ENCODE data around the gene RAVER1. TPM values are rescaled to one million over a fixed set of nuclear protein-coding genes. Genes with fewer than 3 reads are reported as not detected.

Gene RAVER1
- total RNA-seq, 1 donor from 2014 or later: 24.8 TPM

- H3K4me1 Mint-ChIP-seq (ENCODE audit: low read depth, unreplicated experiment): peaks cover 5% of the 10 kb centered on the region
- H3K9me3 Mint-ChIP-seq (ENCODE audit: unreplicated experiment): peaks cover 9% of the 10 kb centered on the region
- H3K27ac Mint-ChIP-seq (ENCODE audit: unreplicated experiment): peak overlapping the region; percentile 5
- H3K36me3 Mint-ChIP-seq (ENCODE audit: unreplicated experiment): no peaks in the 10 kb centered on the region
- H3K4me3 Mint-ChIP-seq (ENCODE audit: unreplicated experiment): peak overlapping the region; percentile 72
- H3K27me3 Mint-ChIP-seq (ENCODE audit: unreplicated experiment): peaks cover 24% of the 10 kb centered on the region
- DNase-seq: peak; percentile 75
- TF ChIP-seq, protein P1, sequence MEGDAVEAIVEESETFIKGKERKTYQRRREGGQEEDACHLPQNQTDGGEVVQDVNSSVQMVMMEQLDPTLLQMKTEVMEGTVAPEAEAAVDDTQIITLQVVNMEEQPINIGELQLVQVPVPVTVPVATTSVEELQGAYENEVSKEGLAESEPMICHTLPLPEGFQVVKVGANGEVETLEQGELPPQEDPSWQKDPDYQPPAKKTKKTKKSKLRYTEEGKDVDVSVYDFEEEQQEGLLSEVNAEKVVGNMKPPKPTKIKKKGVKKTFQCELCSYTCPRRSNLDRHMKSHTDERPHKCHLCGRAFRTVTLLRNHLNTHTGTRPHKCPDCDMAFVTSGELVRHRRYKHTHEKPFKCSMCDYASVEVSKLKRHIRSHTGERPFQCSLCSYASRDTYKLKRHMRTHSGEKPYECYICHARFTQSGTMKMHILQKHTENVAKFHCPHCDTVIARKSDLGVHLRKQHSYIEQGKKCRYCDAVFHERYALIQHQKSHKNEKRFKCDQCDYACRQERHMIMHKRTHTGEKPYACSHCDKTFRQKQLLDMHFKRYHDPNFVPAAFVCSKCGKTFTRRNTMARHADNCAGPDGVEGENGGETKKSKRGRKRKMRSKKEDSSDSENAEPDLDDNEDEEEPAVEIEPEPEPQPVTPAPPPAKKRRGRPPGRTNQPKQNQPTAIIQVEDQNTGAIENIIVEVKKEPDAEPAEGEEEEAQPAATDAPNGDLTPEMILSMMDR (IDR thresholded peaks at IDR 0.05; ENCODE audit: partially characterized antibody, unreplicated experiment): no peak
Observed at GRCh38 chr19:10295847-10296591, 37.3 kb downstream of the RAVER1 start.

DNA sequence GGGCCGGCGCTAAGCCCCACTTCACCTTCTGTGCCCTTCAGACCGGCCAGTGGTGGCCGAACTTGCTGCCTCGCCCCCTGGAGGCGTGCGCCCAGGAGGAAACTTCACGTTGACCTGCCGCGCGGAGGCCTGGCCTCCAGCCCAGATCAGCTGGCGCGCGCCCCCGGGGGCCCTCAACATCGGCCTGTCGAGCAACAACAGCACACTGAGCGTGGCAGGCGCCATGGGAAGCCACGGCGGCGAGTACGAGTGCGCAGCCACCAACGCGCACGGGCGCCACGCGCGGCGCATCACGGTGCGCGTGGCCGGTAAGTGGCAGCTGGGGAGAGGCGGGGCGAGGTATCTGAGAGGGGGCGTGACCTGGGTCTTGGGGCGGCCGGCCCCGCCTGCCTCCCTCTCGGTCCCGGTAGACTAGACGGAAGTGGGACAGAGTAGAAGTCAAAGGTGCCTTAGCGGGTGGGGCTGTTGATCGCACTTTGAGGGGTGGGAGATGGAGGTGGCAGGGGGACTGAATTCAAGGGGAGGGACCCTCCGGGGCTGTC, 38.0 kb downstream of the RAVER1 start:
- Mint-ChIP-seq H3K4me3 (ENCODE audit: unreplicated experiment) (peak overlapping the region; percentile 72), H3K4me1 (ENCODE audit: low read depth, unreplicated experiment) (peaks cover 6% of the 10 kb centered on the region), H3K27me3 (ENCODE audit: unreplicated experiment) (peaks cover 26% of the 10 kb centered on the region), H3K9me3 (ENCODE audit: unreplicated experiment) (peaks cover 9% of the 10 kb centered on the region), H3K27ac (ENCODE audit: unreplicated experiment) (peak overlapping the region; percentile 5), H3K36me3 (ENCODE audit: unreplicated experiment) (no peaks in the 10 kb centered on the region)
- TF ChIP-seq, protein P1 (IDR thresholded peaks at IDR 0.05; ENCODE audit: partially characterized antibody, unreplicated experiment): no peak
- peak; percentile 39 for DNase-seq

GRCh38 chr19:10294368-10294697, 39.0 kb downstream of the RAVER1 start:
- Mint-ChIP-seq H3K9me3 (ENCODE audit: unreplicated experiment) (peaks cover 9% of the 10 kb centered on the region), H3K4me3 (ENCODE audit: unreplicated experiment) (no peak overlapping the region), H3K27me3 (ENCODE audit: unreplicated experiment) (peaks cover 29% of the 10 kb centered on the region), H3K4me1 (ENCODE audit: low read depth, unreplicated experiment) (peaks cover 5% of the 10 kb centered on the region), H3K27ac (ENCODE audit: unreplicated experiment) (no peak overlapping the region), H3K36me3 (ENCODE audit: unreplicated experiment) (no peaks in the 10 kb centered on the region)
- TF ChIP-seq, protein P1 (IDR thresholded peaks at IDR 0.05; ENCODE audit: partially characterized antibody, unreplicated experiment): no peak
- peak; percentile 43 for DNase-seq

DNA sequence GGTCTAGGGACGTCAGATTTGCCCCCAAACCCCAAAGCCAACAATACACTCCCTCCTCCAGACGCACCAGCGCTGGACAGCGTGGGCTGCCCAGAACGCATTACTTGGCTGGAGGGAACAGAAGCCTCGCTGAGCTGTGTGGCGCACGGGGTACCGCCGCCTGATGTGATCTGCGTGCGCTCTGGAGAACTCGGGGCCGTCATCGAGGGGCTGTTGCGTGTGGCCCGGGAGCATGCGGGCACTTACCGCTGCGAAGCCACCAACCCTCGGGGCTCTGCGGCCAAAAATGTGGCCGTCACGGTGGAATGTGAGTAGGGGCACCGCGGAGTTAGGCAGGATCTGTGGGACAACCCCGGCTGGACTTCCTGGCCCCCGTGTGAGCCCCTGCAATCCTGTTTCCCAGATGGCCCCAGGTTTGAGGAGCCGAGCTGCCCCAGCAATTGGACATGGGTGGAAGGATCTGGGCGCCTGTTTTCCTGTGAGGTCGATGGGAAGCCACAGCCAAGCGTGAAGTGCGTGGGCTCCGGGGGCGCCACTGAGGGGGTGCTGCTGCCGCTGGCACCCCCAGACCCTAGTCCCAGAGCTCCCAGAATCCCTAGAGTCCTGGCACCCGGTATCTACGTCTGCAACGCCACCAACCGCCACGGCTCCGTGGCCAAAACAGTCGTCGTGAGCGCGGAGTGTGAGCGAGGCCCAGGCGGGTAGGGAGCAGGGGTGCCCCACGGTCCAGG, 39.5 kb downstream of the RAVER1 start:
- peaks cover 9% of the 10 kb centered on the region for H3K9me3 Mint-ChIP-seq (ENCODE audit: unreplicated experiment)
- peaks cover 5% of the 10 kb centered on the region for H3K4me1 Mint-ChIP-seq (ENCODE audit: low read depth, unreplicated experiment)
- peaks cover 31% of the 10 kb centered on the region for H3K27me3 Mint-ChIP-seq (ENCODE audit: unreplicated experiment)
- no peaks in the 10 kb centered on the region for H3K36me3 Mint-ChIP-seq (ENCODE audit: unreplicated experiment)
- no peak overlapping the region for H3K27ac Mint-ChIP-seq (ENCODE audit: unreplicated experiment)
- TF ChIP-seq, protein P1 (IDR thresholded peaks at IDR 0.05; ENCODE audit: partially characterized antibody, unreplicated experiment): no peak
- peak overlapping the region; percentile 84 for H3K4me3 Mint-ChIP-seq (ENCODE audit: unreplicated experiment)
- no peak for DNase-seq
